ENCODE results near the gene DRD1. TPM values are rescaled to one million over a fixed set of nuclear protein-coding genes. Genes with fewer than 3 reads are reported as not detected.

DRD1 gene
- total RNA-seq, 1 donor = under 0.01 TPM

DNA sequence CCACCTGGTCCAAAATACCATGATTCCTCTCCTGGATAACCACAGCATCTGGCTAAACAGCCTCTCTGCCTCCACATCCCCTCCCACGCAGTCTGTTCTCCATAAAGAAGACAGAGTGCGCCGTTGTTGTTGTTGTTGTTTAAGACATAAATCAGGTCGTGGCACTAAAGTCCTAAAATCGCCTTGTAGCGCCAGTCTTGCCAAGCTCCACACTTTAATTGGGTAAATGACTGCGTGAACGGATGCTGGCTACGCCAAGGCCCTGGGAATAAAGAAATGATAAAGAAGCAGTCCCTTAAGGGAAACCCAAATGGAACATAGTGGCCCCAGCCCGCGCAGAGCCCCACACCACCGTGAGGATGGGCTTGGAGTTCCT is 34.0 kb upstream of the DRD1 start:
- H3K4me3 ChIP-seq (ENCODE audit: low read depth, low read length) = peak overlapping the region; percentile 92
- TF ChIP-seq, protein P1, sequence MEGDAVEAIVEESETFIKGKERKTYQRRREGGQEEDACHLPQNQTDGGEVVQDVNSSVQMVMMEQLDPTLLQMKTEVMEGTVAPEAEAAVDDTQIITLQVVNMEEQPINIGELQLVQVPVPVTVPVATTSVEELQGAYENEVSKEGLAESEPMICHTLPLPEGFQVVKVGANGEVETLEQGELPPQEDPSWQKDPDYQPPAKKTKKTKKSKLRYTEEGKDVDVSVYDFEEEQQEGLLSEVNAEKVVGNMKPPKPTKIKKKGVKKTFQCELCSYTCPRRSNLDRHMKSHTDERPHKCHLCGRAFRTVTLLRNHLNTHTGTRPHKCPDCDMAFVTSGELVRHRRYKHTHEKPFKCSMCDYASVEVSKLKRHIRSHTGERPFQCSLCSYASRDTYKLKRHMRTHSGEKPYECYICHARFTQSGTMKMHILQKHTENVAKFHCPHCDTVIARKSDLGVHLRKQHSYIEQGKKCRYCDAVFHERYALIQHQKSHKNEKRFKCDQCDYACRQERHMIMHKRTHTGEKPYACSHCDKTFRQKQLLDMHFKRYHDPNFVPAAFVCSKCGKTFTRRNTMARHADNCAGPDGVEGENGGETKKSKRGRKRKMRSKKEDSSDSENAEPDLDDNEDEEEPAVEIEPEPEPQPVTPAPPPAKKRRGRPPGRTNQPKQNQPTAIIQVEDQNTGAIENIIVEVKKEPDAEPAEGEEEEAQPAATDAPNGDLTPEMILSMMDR (IDR thresholded peaks at IDR 0.05; ENCODE audit: insufficient read depth, low read depth, low read length) = no peak

DNA sequence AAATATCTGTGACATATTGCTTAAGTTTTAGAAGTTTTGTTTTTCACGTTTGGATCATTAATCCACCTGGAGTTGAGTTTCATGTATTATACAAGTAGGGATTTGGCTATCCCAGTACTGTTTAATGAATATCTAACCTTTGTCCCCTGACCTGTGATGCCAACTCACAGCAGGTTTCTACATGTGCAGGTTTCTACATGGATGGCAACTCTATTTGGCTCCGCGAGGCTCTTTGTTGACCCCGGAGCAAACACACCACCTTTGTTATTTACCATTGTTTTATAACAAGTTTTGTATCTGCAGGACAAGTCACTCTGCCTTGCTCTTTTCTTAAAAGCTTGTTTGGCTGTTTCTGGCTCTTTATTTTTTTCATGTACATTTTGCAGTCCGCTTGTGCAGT is 33.5 kb upstream of the DRD1 start:
- TF ChIP-seq, protein P1 (IDR thresholded peaks at IDR 0.05; ENCODE audit: insufficient read depth, low read depth, low read length) = no peak
- H3K4me3 ChIP-seq (ENCODE audit: low read depth, low read length) = no peak overlapping the region
- no peak for DNase-seq (ENCODE audit: low read depth)

More for the DNA sequence above, 34.0 kb upstream of the DRD1 start:
- DNase-seq (ENCODE audit: low read depth) = peak; percentile 58

DNA sequence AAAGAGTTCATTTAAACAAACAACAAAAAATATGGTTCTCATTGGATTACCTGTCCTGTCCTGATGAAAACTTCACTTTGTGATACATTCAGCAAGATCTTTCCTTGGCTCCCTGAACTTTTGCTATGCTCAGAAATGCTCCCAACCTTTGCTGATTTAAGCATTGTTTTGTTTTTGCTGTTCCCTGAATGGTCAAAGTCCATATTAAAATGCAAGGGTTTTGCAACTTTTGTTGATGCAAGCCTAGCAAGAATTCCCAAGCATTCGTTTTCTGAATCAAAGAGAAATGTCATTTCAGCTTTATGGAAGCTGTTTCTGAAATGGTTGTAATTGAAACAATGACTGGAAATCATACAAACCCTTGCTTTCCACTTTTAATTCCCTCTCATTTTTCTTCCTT is 31.3 kb upstream of the DRD1 start:
- TF ChIP-seq, protein P1 (IDR thresholded peaks at IDR 0.05; ENCODE audit: insufficient read depth, low read depth, low read length) = no peak
- no peak overlapping the region for H3K4me3 ChIP-seq (ENCODE audit: low read depth, low read length)
- peak; percentile 33 for DNase-seq (ENCODE audit: low read depth)

DNA sequence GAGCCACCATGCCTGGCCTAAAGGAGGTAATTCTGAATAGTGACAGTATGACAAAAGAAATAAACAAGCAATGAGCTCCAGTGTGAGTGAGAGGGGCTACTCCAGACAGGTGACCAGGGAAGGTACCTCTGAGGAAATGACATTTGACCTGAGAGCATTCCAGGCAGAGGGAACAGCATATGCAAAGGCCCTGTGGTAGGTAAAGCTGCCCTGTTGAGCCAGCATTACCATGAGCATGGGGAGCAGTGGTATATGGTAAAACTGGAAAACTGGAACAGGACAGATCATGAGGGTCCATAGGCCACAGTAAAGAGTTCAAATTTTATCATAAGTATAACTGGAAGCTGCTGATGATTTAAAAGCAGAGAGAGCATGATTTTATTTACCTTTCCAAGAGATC is 28.4 kb upstream of the DRD1 start:
- H3K4me3 ChIP-seq (ENCODE audit: low read depth, low read length) = no peak overlapping the region
- TF ChIP-seq, protein P1 (IDR thresholded peaks at IDR 0.05; ENCODE audit: insufficient read depth, low read depth, low read length) = no peak
- no peak for DNase-seq (ENCODE audit: low read depth)

DNA sequence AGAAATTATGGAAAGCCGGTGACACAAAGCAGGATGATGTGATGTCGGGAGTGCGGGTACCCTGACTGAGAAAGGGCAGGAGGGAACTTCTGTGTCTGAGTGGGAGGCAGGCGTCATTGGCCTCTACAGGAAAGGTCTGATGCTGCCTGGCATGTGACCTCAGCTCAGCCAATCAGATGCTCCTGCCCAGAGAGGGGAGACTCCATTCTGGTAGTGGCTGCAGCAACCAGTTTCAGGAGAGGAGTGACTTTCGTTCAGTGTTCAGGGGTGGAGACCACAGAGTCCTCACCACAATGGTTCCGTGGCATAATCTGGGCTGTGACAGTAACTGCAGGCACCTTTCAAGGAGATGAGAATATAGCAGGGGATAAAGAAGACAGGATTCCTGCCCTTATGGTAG is 27.6 kb upstream of the DRD1 start:
- H3K4me3 ChIP-seq (ENCODE audit: low read depth, low read length) = no peak overlapping the region
- TF ChIP-seq, protein P1 (IDR thresholded peaks at IDR 0.05; ENCODE audit: insufficient read depth, low read depth, low read length) = no peak
- no peak for DNase-seq (ENCODE audit: low read depth)

DNA sequence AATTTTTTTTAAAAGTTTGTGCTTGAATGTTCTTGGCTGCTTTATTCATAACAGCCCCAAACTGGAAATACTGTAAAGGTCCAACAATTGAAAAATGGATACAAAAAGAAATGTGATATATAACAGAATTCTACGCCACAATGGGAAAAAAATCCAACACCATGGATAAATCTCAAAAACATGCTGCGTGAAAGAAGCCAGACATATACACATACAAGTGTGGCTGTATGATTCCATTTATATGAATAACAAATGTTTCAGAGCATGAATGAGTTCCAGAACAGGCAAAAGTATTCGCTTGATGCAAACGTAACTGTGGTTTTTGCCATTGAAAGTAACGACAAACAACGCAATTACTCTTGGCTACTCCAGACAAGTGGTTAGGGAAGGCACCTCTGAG is 27.2 kb upstream of the DRD1 start:
- TF ChIP-seq, protein P1 (IDR thresholded peaks at IDR 0.05; ENCODE audit: insufficient read depth, low read depth, low read length) = no peak

DNA sequence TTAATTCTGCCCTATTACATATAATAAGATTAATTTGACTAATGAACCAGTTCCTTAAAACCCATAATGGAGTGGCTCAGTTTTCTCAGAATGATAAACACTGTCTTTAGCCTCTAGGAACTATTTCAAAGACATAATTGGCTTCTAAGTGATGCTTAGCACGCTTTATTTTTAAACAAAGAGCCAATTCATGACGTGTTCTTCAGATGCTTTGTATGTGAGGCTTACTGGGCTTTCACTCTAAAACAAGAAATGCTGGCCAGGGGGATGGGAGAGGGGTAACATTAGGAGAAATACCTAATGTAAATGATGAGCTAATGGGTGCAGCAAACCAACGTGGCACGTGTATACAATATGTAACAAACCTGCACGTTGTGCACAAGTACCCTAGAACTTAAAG is 26.8 kb upstream of the DRD1 start:
- H3K4me3 ChIP-seq (ENCODE audit: low read depth, low read length) = no peak overlapping the region
- TF ChIP-seq, protein P1 (IDR thresholded peaks at IDR 0.05; ENCODE audit: insufficient read depth, low read depth, low read length) = no peak
- no peak for DNase-seq (ENCODE audit: low read depth)

More for the DNA sequence above, 27.2 kb upstream of the DRD1 start:
- no peak for DNase-seq (ENCODE audit: low read depth)
- no peak overlapping the region for H3K4me3 ChIP-seq (ENCODE audit: low read depth, low read length)

Data from fibroblast of villous mesenchyme (primary cell).